HCT116 (cell line): ENCODE data around the gene CMIP. TPM values are rescaled to one million over a fixed set of nuclear protein-coding genes. Genes with fewer than 3 reads are reported as not detected.

Source experiments
- ATAC-seq: fragments of 200-7000 bp; cut with Tn5 transposase; 2 replicates; pipeline ENCODE4 v1.9.1; 2020; ENCODE audit warnings: mild to moderate bottlenecking, moderate library complexity
- BruUV-seq: library from RNA; stranded (reverse); fragments of 400-500 nt; replicated peaks from 2 replicates; lab custom pipeline; 2021; lab: Mats Ljungman, UMichigan
- CTCF ChIA-PET: fragments of 300-600 bp; sonication (Branson Sonifier 250); formaldehyde crosslinking; loops from one replicate; lab custom pipeline; 2021; ENCODE audit warnings: antibody characterized with exemption; lab: Charles Lee
- POLR2A ChIA-PET: fragments of 300-600, 350-600 bp; sonication (Branson Sonifier 250); formaldehyde crosslinking; loops from one replicate; lab custom pipeline; 2021; ENCODE audit warnings: antibody characterized with exemption; lab: Charles Lee
- RAD21 ChIA-PET, 2 experiments: fragments of 300-600 bp; sonication (Branson Sonifier 250); formaldehyde crosslinking; loops; one replicate each; lab custom pipeline; 2023; ENCODE audit warnings: low total read pairs in 2 of 2; ENCODE audit not compliant: uncharacterized antibody in 2 of 2, unreplicated experiment in 2 of 2, low non-redundant PET in 1 of 2; lab: Charles Lee
- DNase-seq: peaks from one replicate; pipeline ENCODE4 v3.0.0-alpha.2; 2010; ENCODE audit warnings: low read depth, low spot score
- H2AFZ ChIP-seq: fragments of 200-600 bp; shearing (Covaris generic), sonication (generic); 2 replicates; pipeline ENCODE4 v1.6.1; 2017; ENCODE audit warnings: low read depth, mixed run types, mixed read lengths, antibody characterized with exemption, low read length; ENCODE audit not compliant: poor library complexity, severe bottlenecking
- H3K27ac ChIP-seq: 2 replicates; pipeline ENCODE4 v1.5.1; 2012; ENCODE audit warnings: low read depth, low read length
- H3K27me3 ChIP-seq: fragments of 200-600 bp; sonication (generic); 2 replicates; pipeline ENCODE4 v1.6.1; 2016; ENCODE audit warnings: mixed run types, low read length, mixed read lengths; ENCODE audit not compliant: insufficient read depth
- H3K36me3 ChIP-seq, 2 experiments: fragments of 200-500 bp in 1 of 2; fragments of 200-600 bp in 1 of 2; sonication (Bioruptor generic) in 1 of 2; sonication (generic) in 1 of 2; 2 replicates each; pipeline versions ENCODE4 v1.5.1 to v1.6.1; 2014 to 2016; ENCODE audit warnings: low read length in 2 of 2, inconsistent platforms in 1 of 2, mixed read lengths in 1 of 2, mixed run types in 1 of 2; ENCODE audit not compliant: insufficient read depth in 2 of 2, control insufficient read depth in 1 of 2
- H3K4me1 ChIP-seq, 2 experiments: fragments of 200-600 bp in 1 of 2; sonication (generic) in 1 of 2; 2 replicates each; pipeline versions ENCODE4 v1.5.1 to v1.6.1; 2012 to 2017; ENCODE audit warnings: low read length in 2 of 2, inconsistent platforms in 1 of 2, mild to moderate bottlenecking in 1 of 2, mixed read lengths in 1 of 2, mixed run types in 1 of 2, moderate library complexity in 1 of 2; ENCODE audit not compliant: insufficient read depth in 2 of 2, control insufficient read depth in 1 of 2
- H3K4me2 ChIP-seq: fragments of 200-600 bp; sonication (generic); 2 replicates; pipeline ENCODE4 v1.6.1; 2017; ENCODE audit warnings: mixed run types, low read length, mixed read lengths
- H3K4me3 ChIP-seq, 2 experiments: fragments of 200-600 bp in 1 of 2; sonication (generic) in 1 of 2; replicated peaks in 1 of 2; 2 replicates each; pipeline ENCODE4 v1.5.1; 2011 to 2016; ENCODE audit warnings: low read length in 2 of 2, control low read depth in 1 of 2, low read depth in 1 of 2, mild to moderate bottlenecking in 1 of 2, mixed read lengths in 1 of 2, mixed run types in 1 of 2
- H3K79me2 ChIP-seq: fragments of 200-600 bp; sonication (generic); 2 replicates; pipeline ENCODE4 v1.6.1; 2017; ENCODE audit warnings: mild to moderate bottlenecking, mixed run types, low read length, moderate library complexity, mixed read lengths; ENCODE audit not compliant: insufficient read depth
- H3K9ac ChIP-seq: fragments of 200-600 bp; sonication (generic); 2 replicates; pipeline ENCODE4 v1.6.1; 2016; ENCODE audit warnings: low read length, mixed read lengths
- H3K9me2 ChIP-seq: fragments of 200-600 bp; sonication (generic), shearing (Covaris generic); 2 replicates; pipeline ENCODE4 v1.6.1; 2017; ENCODE audit warnings: mixed run types, mild to moderate bottlenecking, moderate library complexity; ENCODE audit not compliant: insufficient read depth
- H3K9me3 ChIP-seq, 2 experiments: fragments of 200-500 bp in 1 of 2; fragments of 200-600 bp in 1 of 2; sonication (Bioruptor generic) in 1 of 2; sonication (generic) in 1 of 2; 2 replicates each; pipeline ENCODE4 v1.6.1; 2014 to 2017; ENCODE audit warnings: low read length in 2 of 2, mixed read lengths in 2 of 2, inconsistent platforms in 1 of 2, low read depth in 1 of 2, mild to moderate bottlenecking in 1 of 2, mixed run types in 1 of 2, moderate library complexity in 1 of 2; ENCODE audit not compliant: control insufficient read depth in 1 of 2, insufficient read depth in 1 of 2
- H4K20me1 ChIP-seq: fragments of 200-600 bp; sonication (generic), shearing (Covaris generic); 2 replicates; pipeline ENCODE4 v1.6.1; 2017; ENCODE audit warnings: mixed run types, mild to moderate bottlenecking, moderate library complexity; ENCODE audit not compliant: insufficient read depth
- ATF3 ChIP-seq: IDR thresholded peaks from 2 replicates; pipeline ENCODE4 v1.6.1; 2012
- CBX3 ChIP-seq: IDR thresholded peaks from 2 replicates; pipeline ENCODE4 v1.6.1; 2012; ENCODE audit warnings: low read depth
- CEBPB ChIP-seq: IDR thresholded peaks from 2 replicates; pipeline ENCODE4 v1.6.1; 2012; ENCODE audit warnings: low read depth
- CTCF ChIP-seq, 3 experiments: fragments of 200-600 bp in 1 of 3; sonication (generic) in 1 of 3; IDR thresholded peaks in 2 of 3; conservative IDR thresholded peaks in 1 of 3; 2 replicates each; pipeline ENCODE4 v1.5.1; 2012 to 2017; ENCODE audit warnings: low read depth in 2 of 3, low read length in 2 of 3, antibody characterized with exemption in 1 of 3, borderline replicate concordance in 1 of 3, control low read depth in 1 of 3, mild to moderate bottlenecking in 1 of 3, mixed read lengths in 1 of 3, mixed run types in 1 of 3, moderate library complexity in 1 of 3; ENCODE audit not compliant: insufficient read depth in 1 of 3
- EGR1 ChIP-seq: IDR thresholded peaks from 2 replicates; pipeline ENCODE4 v1.6.1; 2012; ENCODE audit warnings: low read depth
- ELF1 ChIP-seq: IDR thresholded peaks from 2 replicates; pipeline ENCODE4 v1.6.1; 2012; ENCODE audit warnings: low read depth, borderline replicate concordance
- EZH2 ChIP-seq: fragments of 200-600 bp; sonication (generic); IDR thresholded peaks from 2 replicates; pipeline ENCODE4 v1.6.1; 2017; ENCODE audit warnings: antibody characterized with exemption, mixed run types
- EZH2phosphoT487 ChIP-seq: fragments of 200-600 bp; IDR thresholded peaks from 2 replicates; pipeline ENCODE4 v1.6.1; 2018; ENCODE audit warnings: antibody characterized with exemption, borderline replicate concordance
- FOSL1 ChIP-seq: IDR thresholded peaks from 2 replicates; pipeline ENCODE4 v1.6.1; 2012; ENCODE audit warnings: low read depth
- JUND ChIP-seq: IDR thresholded peaks from 2 replicates; pipeline ENCODE4 v1.6.1; 2012
- MAX ChIP-seq: IDR thresholded peaks from 2 replicates; pipeline ENCODE4 v1.6.1; 2012
- POLR2A ChIP-seq: IDR thresholded peaks from 2 replicates; pipeline ENCODE4 v1.7.0; 2011; ENCODE audit warnings: borderline replicate concordance; ENCODE audit not compliant: insufficient read depth, insufficient read length; ENCODE audit errors: extremely low read depth
- POLR2AphosphoS5 ChIP-seq: IDR thresholded peaks from 2 replicates; pipeline ENCODE4 v1.6.1; 2011; ENCODE audit warnings: mild to moderate bottlenecking, low read depth, low read length, moderate library complexity
- RAD21 ChIP-seq: IDR thresholded peaks from 2 replicates; pipeline ENCODE4 v1.6.1; 2012; ENCODE audit warnings: low read depth, mild to moderate bottlenecking
- REST ChIP-seq: IDR thresholded peaks from 2 replicates; pipeline ENCODE4 v1.6.1; 2012; ENCODE audit warnings: low read depth
- SIN3A ChIP-seq: IDR thresholded peaks from 2 replicates; pipeline ENCODE4 v1.6.1; 2012; ENCODE audit warnings: low read depth
- TCF7L2 ChIP-seq: IDR thresholded peaks from 2 replicates; pipeline ENCODE4 v1.7.0; 2011; ENCODE audit warnings: borderline replicate concordance, inconsistent platforms; ENCODE audit not compliant: insufficient read depth, insufficient read length; ENCODE audit errors: extremely low read depth
- ZBTB33 ChIP-seq: IDR thresholded peaks from 2 replicates; pipeline ENCODE4 v1.6.1; 2011; ENCODE audit warnings: mild to moderate bottlenecking, low read length, moderate library complexity; ENCODE audit not compliant: insufficient replicate concordance; ENCODE audit errors: extremely low read depth
- ZFX ChIP-seq: fragments of 450-650 bp; IDR thresholded peaks from 2 replicates; pipeline ENCODE4 v1.6.1; 2017
- ZNF274 ChIP-seq: fragments of 200-500 bp; sonication (Bioruptor generic); IDR thresholded peaks from 2 replicates; pipeline ENCODE4 v1.6.1; 2014; ENCODE audit warnings: mild to moderate bottlenecking, low read depth, low read length, inconsistent platforms
- intact Hi-C: fragments of 100-400 bp; cut with micrococcal nuclease; formaldehyde crosslinking; loops from 2 replicates; pipeline ENCODE4 v1.10.0; 2022
- total RNA-seq: library from RNA; stranded (reverse); gene quantifications from one replicate; pipeline ENCODE4 v1.2.1, GENCODE V29; 2021; ENCODE audit not compliant: unreplicated experiment

Gene CMIP
- total RNA-seq, 1 experiment from 2014 or later: 64.6 TPM

GRCh38 chr16:81545470-81546250, 101.1 kb downstream of the CMIP start:
- ChIA-PET CTCF (no interaction called here), POLR2A (interaction anchor here (0.6 kb wide), 1 partner anchor 184 kb away, joined by 3 read pairs; no protein-coding TSS in a partner anchor), RAD21 (no interaction called here)
- H2AFZ ChIP-seq: no peak overlapping the region
- H3K9ac ChIP-seq: no peak overlapping the region
- no peak overlapping the region for H3K4me3 ChIP-seq
- H4K20me1 ChIP-seq: peaks cover 10% of the 10 kb centered on the region; the same call in 1 of the 2 replicates
- DNase-seq (no peak), ATAC-seq (no peak)
- no peaks in the 10 kb centered on the region for H3K9me3 ChIP-seq
- H3K36me3 ChIP-seq: no peaks in the 10 kb centered on the region
- TF ChIP-seq ELF1 (no peak), ZNF274 (no peak), ZFX (no peak), EGR1 (no peak), ATF3 (no peak), SIN3A (no peak), CBX3 (no peak), EZH2 (no peak), TCF7L2 (no peak), CTCF (IDR thresholded peaks at IDR 0.05 in 2 of 3, conservative IDR thresholded peaks at IDR 0.05 in 1 of 3; ENCODE audit: borderline replicate concordance in 1 of 3, insufficient read depth in 1 of 3, low read depth in 2 of 3, low read length in 2 of 3) (no peak), JUND (no peak), ZBTB33 (no peak), FOSL1 (no peak), CEBPB (no peak), REST (no peak), MAX (no peak), POLR2A (no peak), POLR2AphosphoS5 (no peak), EZH2phosphoT487 (no peak), RAD21 (no peak)
- H3K9me2 ChIP-seq: no peaks in the 10 kb centered on the region
- intact Hi-C loops: no loop called here
- H3K27me3 ChIP-seq: no peaks in the 10 kb centered on the region
- H3K4me2 ChIP-seq: no peak overlapping the region
- H3K79me2 ChIP-seq: peaks cover 98% of the 10 kb centered on the region
- peaks cover 0 to 34% of the 10 kb centered on the region in 2 experiments; a peak in 2 of 4 replicates for H3K4me1 ChIP-seq
- no TSS peak for BruUV-seq
- no peak overlapping the region for H3K27ac ChIP-seq
